ENCODE data around the gene UBXN6.

- no peak for TF ChIP-seq CTCF (IDR thresholded peaks at IDR 0.05)
- no peak for TF ChIP-seq POLR2A (IDR thresholded peaks at IDR 0.05)
Observed at GRCh38 chr19:4500841-4501591, 43.4 kb upstream of the UBXN6 start.
